Transverse colon (tissue), 3 donors: ENCODE measurements around the gene OR6C74.

Experiments used
- CTCF ChIP-seq, 5 experiments: fragments of 200-600 bp in 3 of 5; fragments of 450-650 bp in 2 of 5; sonication (generic) in 3 of 5; IDR thresholded peaks; 1 replicate in 2 of 5; 2 replicates in 3 of 5; pipeline ENCODE4 v1.5.1; 2016 to 2017; ENCODE audit warnings: antibody characterized with exemption in 5 of 5, inconsistent platforms in 3 of 5, mild to moderate bottlenecking in 2 of 5, moderate library complexity in 1 of 5
- EP300 ChIP-seq: sonication (generic); formaldehyde crosslinking; IDR thresholded peaks from one replicate; pipeline ENCODE4 v1.6.1; 2017; ENCODE audit warnings: antibody characterized with exemption, low read depth
- POLR2A ChIP-seq: fragments of 450-650 bp; IDR thresholded peaks from one replicate; pipeline ENCODE4 v1.6.1; 2016; ENCODE audit warnings: antibody characterized with exemption, mild to moderate bottlenecking, moderate library complexity

GRCh38 chr12:55227643-55228042 lies 16.8 kb upstream of the OR6C74 start:
- no peak for TF ChIP-seq CTCF (IDR thresholded peaks at IDR 0.05)
- TF ChIP-seq POLR2A: no peak
- TF ChIP-seq EP300: no peak
